ENCODE results near the gene GEMIN5.

Gene GEMIN5

GRCh38 chr5:154884424-154884823 is 53.6 kb downstream of the GEMIN5 start:
- DNase-seq: no peak

GRCh38 chr5:154881986-154882385 is 56.0 kb downstream of the GEMIN5 start:
- no peak for DNase-seq

DNA sequence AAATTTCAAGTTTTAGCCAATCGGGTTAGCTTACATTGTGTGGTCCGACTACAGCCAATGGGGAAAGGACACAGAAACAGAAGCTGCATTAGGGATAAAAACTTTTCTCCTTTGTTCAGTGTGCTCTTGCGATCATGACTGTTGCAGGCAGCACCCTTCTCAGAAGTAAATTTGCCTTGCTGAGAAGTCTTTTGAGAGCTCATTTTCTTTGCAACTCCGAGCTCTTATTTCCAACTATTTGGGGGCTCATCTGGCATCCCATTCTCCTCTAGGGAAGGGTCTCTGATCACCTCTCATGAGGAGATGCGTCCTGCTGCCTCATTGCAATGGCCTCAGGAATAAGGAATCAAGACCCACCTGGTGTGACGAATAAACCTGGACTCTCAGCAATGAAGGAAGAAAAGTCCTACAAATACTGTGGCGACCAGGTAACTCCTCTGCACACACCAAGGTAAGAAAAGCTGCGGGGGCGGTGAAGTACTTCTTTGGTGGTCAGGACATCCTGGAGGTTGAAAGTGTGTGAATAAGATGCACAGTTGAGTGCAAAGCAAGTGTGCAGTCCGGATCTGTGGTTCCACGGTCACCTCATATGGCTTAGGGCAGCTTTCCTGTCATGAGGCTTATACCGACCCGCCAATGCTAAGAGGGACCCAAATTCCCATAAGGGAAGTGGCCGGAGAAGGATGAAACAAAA is 59.2 kb downstream of the GEMIN5 start:
- no peak for DNase-seq

DNA sequence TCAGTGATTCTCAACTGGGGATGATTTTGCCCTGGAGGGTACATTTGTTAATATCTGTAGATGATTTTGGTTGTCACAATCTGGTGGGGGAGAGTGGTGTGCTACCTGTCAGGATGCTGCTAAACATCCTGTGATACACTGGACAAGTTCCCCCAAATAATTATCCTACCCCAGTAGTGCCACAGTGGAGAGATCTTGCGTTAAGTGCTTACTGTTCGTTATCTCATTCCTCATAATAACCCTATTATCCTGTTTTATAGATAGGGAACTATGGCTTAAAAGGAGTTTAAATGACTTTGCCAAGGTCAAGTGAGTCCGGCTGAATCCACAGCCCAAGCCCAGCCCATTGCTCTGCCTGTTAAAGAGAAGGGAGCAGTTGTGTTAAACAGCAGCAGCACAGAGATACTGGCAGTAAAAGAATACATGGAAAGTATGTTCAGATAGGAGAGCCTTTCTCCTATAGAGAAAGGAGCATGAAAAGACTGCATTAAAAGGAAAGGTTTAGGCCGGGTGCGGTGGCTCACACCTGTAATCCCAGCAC is 64.2 kb downstream of the GEMIN5 start:
- no peak for DNase-seq

- DNase-seq: no peak
Observed at GRCh38 chr5:154871734-154872133, 66.3 kb downstream of the GEMIN5 start.

DNA sequence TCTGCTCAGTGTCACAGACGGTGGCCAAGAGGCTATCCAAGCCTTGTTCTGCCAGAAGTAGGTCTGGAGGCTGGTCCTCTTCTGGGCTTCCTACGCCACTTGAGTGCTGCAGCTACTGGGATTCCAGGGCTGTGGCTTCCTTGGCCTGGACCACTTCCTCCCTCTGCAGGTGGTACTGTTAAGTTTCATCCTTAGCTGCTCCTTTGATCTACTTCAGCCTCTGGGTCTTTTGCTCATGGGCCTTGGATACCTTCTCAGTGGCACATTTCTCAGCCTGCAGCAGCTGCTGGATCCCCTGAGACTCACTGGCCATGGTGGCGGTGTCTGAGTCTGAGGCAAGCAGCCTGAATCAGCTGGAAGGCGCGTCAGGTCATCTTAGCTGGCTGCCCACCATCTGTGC is 69.3 kb downstream of the GEMIN5 start:
- no peak for DNase-seq

DNA sequence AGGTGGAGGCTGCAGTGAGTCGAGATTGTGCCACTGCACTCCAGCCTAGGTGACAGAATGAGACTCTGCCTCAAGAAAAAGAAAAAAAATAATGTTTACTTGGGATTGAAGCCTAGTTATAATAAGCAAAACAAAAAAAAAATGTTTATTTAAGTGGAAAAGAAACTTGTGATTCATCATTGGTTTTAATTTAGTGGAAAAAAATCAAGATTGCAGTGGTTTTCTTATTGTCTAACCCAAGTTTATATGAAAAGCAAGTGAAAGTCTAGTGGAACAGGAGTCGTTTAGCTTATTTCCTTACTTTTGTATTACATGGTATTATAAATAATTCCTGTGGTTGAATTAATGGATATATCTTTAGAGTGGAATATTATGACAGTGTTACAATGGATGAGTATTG is 71.2 kb downstream of the GEMIN5 start:
- no peak for DNase-seq

DNA sequence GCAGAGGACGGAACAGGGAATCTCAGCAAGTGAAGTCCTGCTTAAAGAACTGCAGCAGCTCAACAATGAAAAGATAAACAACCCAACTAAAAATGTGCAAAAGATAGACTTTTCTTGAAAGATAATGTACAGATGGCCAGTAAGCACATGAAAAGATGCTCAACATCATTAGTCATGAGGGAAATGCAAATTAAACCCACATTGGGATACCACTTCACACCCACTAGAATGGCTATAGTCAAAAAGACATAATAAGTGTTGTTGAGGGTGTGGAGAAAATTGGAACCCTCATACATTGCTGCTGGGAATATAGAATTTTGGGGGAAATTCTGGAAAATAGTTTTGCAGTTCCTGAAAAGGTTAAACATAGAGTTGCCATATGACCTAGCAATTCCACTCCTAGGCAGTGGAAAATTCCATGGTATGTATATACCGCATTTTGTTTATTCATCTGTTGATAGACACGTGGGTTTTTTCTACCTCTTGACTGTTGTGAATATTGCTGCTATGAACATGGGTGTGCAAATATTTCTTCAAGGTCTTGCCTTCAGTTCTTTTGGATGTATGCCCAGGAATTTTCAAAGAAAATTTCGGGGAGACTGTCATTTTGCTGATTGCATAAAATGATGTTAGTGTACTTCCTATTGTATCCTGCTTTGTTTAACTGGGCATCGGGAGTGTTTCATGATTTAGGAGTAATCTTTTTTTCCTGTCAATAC is 72.4 kb downstream of the GEMIN5 start:
- DNase-seq: no peak

DNA sequence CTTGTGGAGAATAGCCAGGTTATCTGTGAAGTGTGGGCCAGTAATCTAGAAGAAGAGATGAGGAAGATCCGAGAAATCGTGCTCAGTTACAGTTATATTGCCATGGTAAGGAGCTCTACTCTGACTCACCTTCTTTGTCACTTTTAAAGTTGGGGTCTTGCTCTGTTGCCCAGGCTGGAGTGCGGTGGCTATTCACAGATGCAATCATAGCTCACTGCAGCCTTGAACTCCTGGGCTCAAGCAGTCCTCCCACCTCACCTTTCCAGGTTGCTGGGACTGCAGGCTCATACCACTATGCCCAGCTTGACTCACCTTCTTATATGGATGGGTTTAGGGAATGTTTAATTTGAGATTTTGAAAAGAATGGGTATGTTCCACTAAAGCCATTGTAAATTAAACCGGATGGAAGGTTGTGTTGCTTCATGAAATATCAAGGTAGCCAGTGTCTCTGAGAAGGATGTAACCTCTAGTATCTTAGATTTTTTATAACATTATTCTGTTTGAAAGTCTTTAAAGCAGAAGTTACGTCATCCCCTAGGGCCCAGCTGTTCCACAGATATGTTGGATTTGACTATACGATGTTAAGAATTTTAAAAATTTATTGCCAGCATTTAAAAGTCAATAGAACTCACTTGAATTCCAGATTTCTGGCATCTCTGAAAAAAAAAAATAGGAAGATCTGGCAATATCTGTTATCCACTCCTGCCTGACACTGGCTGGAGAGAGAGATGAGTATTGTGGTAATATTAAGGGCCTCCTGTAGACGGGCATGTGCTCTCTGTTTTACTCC is 74.5 kb downstream of the GEMIN5 start:
- no peak for DNase-seq

DNA sequence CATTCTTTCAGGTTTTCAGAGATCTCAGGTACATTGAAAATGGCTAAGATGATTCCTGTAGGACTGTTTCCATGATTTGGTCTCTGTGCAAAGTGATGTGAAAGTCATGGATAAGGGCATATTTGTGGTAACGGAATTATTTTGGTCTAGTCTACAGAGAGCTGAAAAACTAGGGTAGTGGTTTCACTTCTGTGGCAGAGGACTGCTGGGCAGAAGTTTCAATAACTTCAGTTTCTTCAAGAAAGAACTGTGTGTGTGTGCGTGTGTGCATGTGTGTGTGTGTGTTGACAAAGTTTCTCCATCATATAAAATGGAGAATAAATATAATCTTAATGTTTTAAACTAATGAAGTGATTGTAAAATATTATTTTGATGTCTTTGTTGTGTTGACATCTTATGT is 75.2 kb downstream of the GEMIN5 start:
- no peak for DNase-seq

- no peak for DNase-seq
Observed at GRCh38 chr5:154861946-154862345, 76.1 kb downstream of the GEMIN5 start.

DNA sequence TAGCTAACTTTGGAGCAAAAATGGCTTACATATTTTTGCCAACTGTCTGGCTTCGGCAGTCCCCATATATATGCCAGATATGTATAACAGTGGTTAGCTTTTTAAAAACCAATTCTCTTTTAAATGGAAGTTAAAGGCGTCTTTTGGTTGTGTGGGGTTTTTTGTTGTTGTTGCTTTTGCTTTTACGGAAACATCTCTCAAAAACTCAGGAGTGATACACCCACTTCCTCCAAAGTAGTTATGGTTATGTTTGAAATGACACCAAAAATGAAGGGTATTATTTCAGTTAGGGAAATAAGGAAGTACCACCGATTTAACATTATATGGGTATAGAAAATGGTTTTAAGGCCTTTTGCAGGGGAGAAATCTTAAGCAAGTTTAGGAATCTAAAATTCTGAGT is 77.2 kb downstream of the GEMIN5 start:
- no peak for DNase-seq

GRCh38 chr5:154860123-154860522 is 77.9 kb downstream of the GEMIN5 start:
- DNase-seq: no peak

- no peak for DNase-seq
Observed at GRCh38 chr5:154858972-154859871, 78.8 kb downstream of the GEMIN5 start.

- DNase-seq: peak; percentile 98
Observed at GRCh38 chr5:154858297-154858971, 79.6 kb downstream of the GEMIN5 start, which contains the start of gene CNOT8. Gene CNOT8, plus strand, starts transcription at chr5:154858627. Its CDS starts 4,652 bp downstream, at chr5:154863279.

DNA sequence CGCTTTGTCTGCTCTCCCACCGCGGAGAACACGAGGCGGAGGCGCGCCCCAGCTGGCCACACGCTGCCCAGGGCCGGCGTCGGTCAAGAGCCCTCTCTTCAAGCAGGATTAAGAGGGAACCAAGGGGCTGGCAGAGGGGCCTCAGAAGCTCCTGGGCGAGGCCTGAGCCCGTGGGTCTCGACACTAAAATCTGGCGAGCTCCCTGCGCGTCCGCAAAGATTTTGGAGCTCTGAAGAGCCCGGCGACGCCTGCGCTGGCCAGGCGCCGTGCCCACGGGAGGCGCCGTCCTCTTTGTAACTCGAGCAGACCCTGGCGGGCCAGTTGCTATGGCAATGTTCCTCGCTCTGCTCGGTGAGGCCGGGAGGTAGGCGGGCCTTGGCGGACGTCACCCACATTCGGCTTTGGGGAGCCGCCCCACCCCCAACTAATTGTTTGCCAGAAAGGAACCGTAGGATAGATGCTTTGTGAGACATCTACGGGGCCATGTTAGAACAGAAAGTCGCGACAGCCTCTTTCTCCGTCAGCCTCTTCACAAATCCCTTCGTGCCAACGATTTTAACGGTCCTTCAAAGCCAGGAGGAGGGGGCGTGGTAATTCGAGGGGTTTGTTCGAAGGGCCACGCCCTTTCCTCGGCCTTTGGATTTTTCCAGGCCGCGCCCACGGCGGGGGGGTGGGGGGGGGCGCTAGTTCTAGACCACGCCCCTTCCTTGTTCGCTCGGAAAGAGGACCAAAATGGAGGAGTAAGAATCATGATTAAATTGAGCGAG is 80.3 kb downstream of the GEMIN5 start:
- DNase-seq: peak; percentile 98

GRCh38 chr5:154851351-154851750 is 86.7 kb downstream of the GEMIN5 start:
- no peak for DNase-seq

DNA sequence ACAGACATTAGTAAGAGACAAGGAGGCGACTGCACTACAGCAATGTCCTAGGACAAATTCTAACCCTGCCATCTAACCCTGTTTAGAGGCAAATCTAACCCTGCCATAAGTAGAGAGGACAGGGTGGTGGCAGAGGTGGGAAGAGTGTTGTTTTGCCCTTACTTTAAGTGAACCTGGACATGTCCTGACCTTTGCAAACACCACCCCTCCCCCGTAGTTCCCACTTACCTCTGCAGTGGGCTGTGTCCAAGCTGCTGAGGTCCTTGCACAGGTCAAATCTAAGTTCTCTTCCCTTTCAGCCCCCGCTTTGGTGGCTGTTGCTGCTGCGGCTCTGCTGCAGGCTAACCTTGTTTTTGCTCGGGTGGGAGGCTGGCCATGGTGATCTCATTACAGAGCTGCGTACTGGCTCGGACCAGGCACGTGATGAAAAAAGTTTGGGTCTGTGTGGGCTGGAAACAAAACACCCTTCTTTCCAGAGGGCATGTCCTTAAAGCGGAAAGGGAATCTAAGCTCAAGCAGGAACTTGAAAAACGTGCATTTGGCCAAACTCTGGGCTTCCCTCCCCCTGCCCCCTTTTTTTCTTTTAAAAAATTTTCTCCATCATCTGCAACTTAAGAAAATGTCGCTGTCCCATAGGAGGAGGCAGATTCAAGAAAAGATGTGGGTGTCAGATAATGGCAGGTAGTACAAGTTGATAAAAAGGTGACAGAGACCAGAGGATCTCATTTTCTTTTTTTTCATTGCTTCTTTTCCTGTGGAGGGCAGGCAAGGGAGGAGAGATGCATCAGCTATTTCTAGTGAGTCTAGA is 87.6 kb downstream of the GEMIN5 start, which contains the start of gene FAXDC2:
FAXDC2 (minus strand) TSS at position 349 of the 808 bp plus-strand sequence. CDS start 12,425 bp downstream, outside the sequence.
- no peak for DNase-seq

- no peak for DNase-seq
Observed at GRCh38 chr5:154849791-154850201, 88.2 kb downstream of the GEMIN5 start.

DNA sequence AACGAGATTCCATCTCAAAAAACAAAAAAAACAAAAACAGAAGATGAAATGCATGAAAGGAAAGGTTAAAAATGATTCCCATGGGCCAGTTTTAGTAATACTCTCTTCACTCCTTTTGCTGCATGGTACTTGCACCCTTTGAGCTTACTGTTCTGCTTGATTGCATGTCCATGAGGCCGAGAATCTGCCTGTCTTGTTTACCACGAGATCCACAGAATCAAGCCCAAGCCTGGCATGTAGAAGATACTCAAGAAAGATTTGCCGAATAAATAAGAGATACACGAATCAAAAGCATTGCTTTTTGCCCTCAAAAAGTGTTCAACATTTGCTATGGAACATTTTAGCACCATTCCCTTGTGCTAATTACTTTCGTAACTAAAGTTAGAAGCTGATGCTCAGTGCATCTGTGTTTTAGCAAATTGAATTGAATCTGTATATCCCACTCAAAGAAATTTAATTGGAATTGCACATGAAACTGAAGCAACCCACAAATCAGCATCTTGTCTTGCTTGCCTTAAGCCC is 88.7 kb downstream of the GEMIN5 start:
- no peak for DNase-seq
